WI38 (cell line): ENCODE results near the gene LMBR1.

Experiments used
- H3K4me3 ChIP-seq: 2 replicates; pipeline ENCODE4 v1.5.1; 2011; ENCODE audit warnings: low read depth, mild to moderate bottlenecking, control low read depth, low read length
- CTCF ChIP-seq: IDR thresholded peaks from 2 replicates; pipeline ENCODE4 v1.5.1; 2012; ENCODE audit warnings: low read depth, mild to moderate bottlenecking, control low read depth, low read length

Gene LMBR1

GRCh38 chr7:156635529-156636385 lies 257.2 kb downstream of the LMBR1 start:
- no peak overlapping the region for H3K4me3 ChIP-seq
- no peak for TF ChIP-seq CTCF

- no peak overlapping the region for H3K4me3 ChIP-seq
- no peak for TF ChIP-seq CTCF
These were observed 258.9 kb downstream of the LMBR1 start for GRCh38 chr7:156634117-156634516.

GRCh38 chr7:156629873-156630272 lies 263.1 kb downstream of the LMBR1 start:
- no peak for TF ChIP-seq CTCF
- H3K4me3 ChIP-seq = no peak overlapping the region

- no peak overlapping the region for H3K4me3 ChIP-seq
- TF ChIP-seq CTCF = no peak
These were observed 264.4 kb downstream of the LMBR1 start for GRCh38 chr7:156628562-156628961.
